ENCODE results near the gene RASAL2. TPM values are rescaled to one million over a fixed set of nuclear protein-coding genes. Genes with fewer than 3 reads are reported as not detected.
A peak's percentile ranks its signal among the peaks of the same experiment; 100 is the strongest.
"Not testable (repeated sequence)": the region's sequence is repeated elsewhere in the genome, so short reads cannot be mapped to it uniquely, and the experiment has no call there.

Gene RASAL2
- total RNA-seq, 1 experiment from 2014 or later = 12.2 TPM

- no peak for DNase-seq (ENCODE audit: low read depth)
Observed at GRCh38 chr1:178490967-178491366, 397.1 kb downstream of the RASAL2 start.

- no peak for DNase-seq (ENCODE audit: low read depth)
Observed at GRCh38 chr1:178491721-178492120, 397.8 kb downstream of the RASAL2 start.

DNA sequence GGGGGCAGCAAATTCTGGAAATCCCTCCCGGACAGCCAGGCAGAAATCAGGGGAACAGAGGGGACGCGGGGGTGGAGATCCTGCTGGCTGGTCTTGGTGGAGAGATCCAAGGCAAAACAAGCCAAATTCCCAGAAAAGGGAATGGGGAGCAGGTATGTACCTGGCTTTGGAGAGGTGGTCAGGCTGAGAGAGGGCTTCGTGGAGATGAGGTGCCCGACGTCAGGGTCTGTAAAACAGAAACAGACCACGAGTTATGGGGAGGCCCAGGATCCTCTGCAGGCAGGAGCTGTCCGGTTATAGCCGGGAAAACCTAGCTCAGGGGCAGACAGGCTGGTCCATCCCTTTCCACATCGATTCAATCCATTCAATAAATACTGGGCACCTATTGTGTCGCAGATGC is 398.4 kb downstream of the RASAL2 start:
- no peak for DNase-seq (ENCODE audit: low read depth)

DNA sequence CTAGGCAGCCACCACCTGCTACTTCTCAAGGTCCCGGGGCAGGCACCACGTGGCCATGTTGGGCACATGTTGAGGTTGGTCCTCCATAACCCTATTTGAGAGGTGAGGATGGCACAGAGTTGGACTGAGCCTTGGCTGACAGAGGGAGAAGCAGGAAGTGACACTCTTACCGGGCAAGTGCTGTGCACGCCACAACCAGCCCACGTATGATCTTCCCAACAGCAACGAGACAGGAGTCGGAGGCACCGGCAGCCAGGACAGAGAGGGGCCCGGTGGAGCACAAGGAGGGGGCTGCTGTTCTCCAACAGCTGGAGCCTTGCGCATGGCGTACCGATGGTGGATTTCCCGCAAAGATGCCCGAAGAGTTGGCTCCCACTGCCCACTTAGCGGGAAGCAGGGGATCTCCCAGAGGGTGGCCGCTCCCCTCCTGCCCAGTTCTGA is 399.4 kb downstream of the RASAL2 start:
- DNase-seq (ENCODE audit: low read depth) = no peak

- DNase-seq (ENCODE audit: low read depth) = no peak
Observed at GRCh38 chr1:178494569-178494971, 400.7 kb downstream of the RASAL2 start.

- no peak for DNase-seq (ENCODE audit: low read depth)
Observed at GRCh38 chr1:178495158-178495557, 401.3 kb downstream of the RASAL2 start.

GRCh38 chr1:178495741-178496409 is 402.0 kb downstream of the RASAL2 start:
- DNase-seq (ENCODE audit: low read depth) = no peak

DNA sequence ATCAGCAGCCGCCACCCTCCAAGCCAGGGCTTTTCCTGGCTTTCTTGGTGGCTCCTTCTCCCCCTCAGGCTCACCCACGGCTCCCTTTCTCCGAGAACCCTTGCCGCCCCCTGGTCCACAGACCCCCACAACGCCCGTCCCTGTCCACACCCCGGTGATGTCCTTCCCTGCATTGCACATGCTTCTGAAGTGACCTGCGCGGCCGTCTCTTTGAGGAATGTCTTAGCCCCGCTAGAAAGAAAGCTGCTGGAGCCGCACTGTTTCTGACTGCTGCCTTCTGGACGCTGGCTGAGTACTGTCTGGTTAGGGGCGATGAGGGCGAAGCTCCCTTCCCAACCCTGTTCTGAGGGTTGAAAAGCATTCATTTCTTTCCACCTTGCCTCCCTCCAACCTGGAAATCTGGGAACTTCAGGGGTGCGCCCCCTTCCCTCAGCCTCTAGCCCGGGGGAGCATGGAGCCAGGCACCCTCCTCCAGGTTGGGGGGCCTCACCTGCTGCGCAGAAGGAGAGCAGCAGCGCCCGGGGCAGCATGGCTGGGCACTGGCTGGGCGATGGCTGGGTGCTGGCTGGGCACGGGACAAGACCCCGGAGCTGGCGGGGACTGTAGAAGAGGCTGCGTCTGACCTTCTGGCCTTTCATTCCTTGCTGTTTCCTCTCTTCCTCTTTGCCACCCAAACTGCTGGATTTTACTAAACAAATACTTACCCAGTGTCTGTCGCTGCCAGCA is 402.7 kb downstream of the RASAL2 start, which contains the start of gene CLEC20A:
CLEC20A (minus strand) TSS at position 555 of the 726 bp plus-strand sequence; CDS start at position 530, 25 bp downstream.
- no peak for DNase-seq (ENCODE audit: low read depth)

- no peak for DNase-seq (ENCODE audit: low read depth)
Observed at GRCh38 chr1:178497903-178498478, 404.1 kb downstream of the RASAL2 start.

DNA sequence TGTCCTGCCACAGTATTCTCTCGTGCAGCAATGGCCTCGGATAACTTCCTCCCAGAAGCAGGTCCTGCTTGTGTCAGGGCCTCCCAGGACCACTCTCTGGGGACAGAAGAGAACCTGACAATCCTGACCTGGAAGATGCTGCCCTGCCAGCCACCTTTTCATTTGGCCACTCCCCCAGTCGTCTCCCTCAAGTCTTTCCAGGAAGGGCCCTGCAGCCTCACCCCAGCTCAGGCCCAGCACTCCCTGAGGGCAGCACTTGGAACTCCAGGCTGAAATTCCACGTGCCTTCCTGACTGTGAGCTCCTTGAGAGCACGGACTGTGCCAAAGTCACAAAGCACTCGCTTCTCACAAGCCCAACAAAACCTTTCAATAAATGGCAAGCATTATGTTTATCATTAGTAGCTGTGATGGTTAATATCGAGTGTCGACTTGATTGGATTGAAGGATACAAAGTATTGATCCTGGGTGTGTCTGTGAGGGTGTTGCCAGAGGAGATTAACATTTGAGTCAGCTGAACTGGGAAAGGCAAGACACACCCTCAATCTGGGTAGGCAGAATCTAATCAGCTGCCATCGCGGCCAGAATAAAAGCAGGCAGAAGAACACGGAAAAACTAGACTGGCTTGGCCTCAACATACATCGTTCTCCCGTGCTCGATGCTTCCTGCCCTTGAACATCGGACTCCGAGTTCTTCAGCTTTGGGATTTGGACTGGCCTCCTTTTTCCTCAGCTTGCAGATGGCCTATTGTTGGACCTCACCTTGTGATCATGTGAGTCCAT is 405.2 kb downstream of the RASAL2 start:
- DNase-seq (ENCODE audit: low read depth) = no peak

DNA sequence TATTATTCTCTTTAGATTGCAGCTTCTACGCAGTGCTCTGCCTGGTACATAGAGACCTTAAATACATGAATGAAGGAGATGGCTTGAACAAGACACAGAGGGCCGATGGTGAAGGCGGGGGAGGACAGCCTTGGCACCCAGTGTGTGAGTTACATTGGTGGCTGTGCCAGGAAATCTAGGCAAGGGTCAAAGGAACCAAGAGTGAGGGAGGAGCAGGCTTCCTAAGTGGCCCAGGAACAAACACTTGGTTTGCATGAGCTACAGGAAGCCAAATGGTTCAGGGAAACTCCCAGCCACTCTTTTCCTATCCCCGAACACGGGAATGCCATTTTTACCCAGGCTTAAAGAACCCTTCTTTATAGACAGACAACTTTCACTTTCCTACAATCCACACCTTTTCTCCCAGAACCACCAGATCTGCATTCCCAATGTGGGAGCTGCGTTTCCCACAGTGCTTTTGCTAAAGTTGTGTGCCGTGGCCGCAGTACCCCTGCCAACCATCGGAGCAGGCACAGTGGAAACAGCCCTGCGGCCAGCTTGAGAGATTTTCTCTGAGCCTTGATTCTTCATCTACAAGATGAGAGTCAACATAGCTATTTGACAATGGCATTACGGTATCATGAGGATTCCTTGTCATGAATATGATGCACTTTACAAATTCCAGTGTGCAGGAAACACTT is 406.3 kb downstream of the RASAL2 start:
- DNase-seq (ENCODE audit: low read depth) = no peak

- DNase-seq (ENCODE audit: low read depth) = no peak
Observed at GRCh38 chr1:178500936-178501554, 407.1 kb downstream of the RASAL2 start.

DNA sequence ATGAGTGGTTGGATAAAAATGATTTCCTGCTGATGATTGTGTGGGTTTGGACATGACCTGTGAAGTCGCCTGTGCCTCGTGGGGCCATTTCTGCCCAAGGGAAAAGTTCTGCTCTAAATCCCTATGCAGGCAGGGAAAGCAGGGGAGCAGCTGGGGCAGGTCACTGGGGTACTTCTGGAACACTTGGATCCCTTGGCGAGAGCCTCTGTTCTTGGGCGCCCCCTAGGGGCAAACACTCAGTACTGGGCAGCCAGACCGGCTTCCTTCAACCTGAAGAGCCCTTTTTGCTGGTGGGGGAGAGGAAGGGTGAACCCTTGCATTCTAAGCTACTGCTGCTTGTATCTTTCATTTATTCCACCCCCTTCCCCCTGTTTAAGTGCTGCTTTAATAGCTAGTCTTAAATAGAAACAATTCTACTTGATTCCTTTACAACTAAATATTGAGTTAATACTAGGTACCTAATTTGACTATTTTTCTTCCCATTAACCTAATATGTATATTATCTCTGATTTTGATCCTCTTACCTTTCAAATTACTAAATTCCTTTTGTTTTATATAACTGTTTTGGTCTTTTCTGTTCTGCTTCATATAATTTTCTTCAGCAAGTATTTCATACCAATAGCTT is 407.9 kb downstream of the RASAL2 start:
- peak; percentile 71 for DNase-seq (ENCODE audit: low read depth)

GRCh38 chr1:178502330-178502714 is 408.4 kb downstream of the RASAL2 start:
- no peak for DNase-seq (ENCODE audit: low read depth)

GRCh38 chr1:178502856-178503255 is 409.0 kb downstream of the RASAL2 start:
- no peak for DNase-seq (ENCODE audit: low read depth)

DNA sequence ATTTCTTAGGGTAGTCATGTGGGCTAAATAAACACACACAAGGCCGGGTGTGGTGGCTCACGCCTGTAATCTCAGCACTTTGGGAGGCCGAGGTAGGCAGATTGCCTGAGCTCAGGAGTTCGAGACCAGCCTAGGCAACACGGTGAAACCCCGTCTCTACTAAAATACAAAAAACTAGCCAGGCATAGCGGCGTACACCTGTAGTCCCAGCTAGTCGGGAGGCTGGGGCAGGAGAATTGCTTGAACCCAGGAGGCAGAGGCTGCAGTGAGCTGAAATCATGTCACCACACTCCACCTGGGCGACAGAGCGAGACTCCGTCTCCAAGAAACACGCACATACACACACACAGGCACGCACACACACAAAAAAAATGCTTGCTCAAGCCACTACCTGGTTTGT is 409.4 kb downstream of the RASAL2 start:
- DNase-seq (ENCODE audit: low read depth) = not testable (repeated sequence)

- no peak for DNase-seq (ENCODE audit: low read depth)
Observed at GRCh38 chr1:178503849-178504248, 409.9 kb downstream of the RASAL2 start.

DNA sequence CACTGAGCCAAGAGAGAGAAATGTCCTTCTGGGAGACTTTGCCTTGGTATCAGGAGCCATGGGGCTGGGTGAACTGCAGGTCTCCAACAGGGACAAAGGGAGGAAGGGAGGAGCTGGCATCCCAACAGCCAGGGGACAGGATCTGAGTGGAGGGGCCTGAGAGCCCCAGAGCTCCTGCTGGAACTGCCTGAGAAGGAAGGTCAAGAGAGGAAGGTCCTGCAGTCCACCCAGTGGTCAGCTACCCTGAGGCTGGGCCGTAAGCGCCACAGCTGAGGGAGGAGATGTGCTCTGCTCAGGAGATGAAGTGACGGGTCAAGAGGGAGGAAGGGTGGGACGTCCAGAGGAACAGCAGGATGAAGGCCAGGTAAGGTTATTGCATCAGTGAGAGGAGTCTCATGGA is 410.4 kb downstream of the RASAL2 start:
- no peak for DNase-seq (ENCODE audit: low read depth)

GRCh38 chr1:178506177-178506576 is 412.3 kb downstream of the RASAL2 start:
- DNase-seq (ENCODE audit: low read depth) = no peak

DNA sequence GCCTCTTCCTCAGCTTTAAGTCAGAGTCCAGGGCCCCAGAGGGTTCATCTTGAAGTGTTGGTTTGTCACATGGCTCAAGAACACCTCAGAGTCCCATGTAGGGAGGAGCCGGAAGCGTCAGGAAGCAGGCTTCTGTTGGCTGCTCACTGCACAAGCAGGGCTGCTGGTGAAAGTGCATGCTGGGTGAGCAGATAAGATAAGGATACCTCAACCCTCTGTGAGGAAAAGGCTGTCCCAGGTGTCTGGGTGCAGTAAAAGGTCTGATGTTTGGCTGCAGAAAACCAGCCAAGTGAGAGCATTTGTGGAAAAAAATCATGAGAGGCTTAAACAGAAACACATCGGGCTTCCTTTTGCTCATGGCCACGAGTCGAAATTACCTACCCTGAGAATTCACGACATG is 412.8 kb downstream of the RASAL2 start:
- no peak for DNase-seq (ENCODE audit: low read depth)

Measured in Daoy (cell line).